ENCODE measurements around the gene SPP2.
A peak's percentile ranks its signal among the peaks of the same experiment; 100 is the strongest.

Gene SPP2

GRCh38 chr2:234098681-234099080 is 48.2 kb downstream of the SPP2 start:
- peak; percentile 75 for DNase-seq

- DNase-seq = no peak
These were observed 48.8 kb downstream of the SPP2 start for GRCh38 chr2:234099266-234099665.

GRCh38 chr2:234100686-234101085 is 50.2 kb downstream of the SPP2 start:
- no peak for DNase-seq

GRCh38 chr2:234102112-234102511 is 51.6 kb downstream of the SPP2 start:
- no peak for DNase-seq

GRCh38 chr2:234107861-234108260 is 57.4 kb downstream of the SPP2 start:
- DNase-seq = no peak

- no peak for DNase-seq
These were observed 58.8 kb downstream of the SPP2 start for GRCh38 chr2:234109321-234109720.

GRCh38 chr2:234110219-234110618 is 59.7 kb downstream of the SPP2 start:
- DNase-seq = no peak

- DNase-seq = no peak
These were observed 61.0 kb downstream of the SPP2 start for GRCh38 chr2:234111523-234111922.

GRCh38 chr2:234116010-234116409 is 65.5 kb downstream of the SPP2 start:
- DNase-seq = no peak

GRCh38 chr2:234121999-234122398 is 71.5 kb downstream of the SPP2 start:
- DNase-seq = no peak

GRCh38 chr2:234125451-234126145 is 75.1 kb downstream of the SPP2 start:
- DNase-seq = no peak

GRCh38 chr2:234126146-234126470 is 75.6 kb downstream of the SPP2 start:
- peak; percentile 70 for DNase-seq

All from retina (tissue), 1 donor.